Colonic mucosa (tissue), 4 donors: ENCODE data around the gene SLC36A3. TPM values are rescaled to one million over a fixed set of nuclear protein-coding genes. Genes with fewer than 3 reads are reported as not detected.

Experiments
- DNase-seq: peaks from one replicate; pipeline ENCODE4 v3.0.0-alpha.2; 2020
- H3K27ac ChIP-seq: fragments of 200-600 bp; one replicate; pipeline ENCODE4 v1.8.0; 2021
- H3K27me3 ChIP-seq: fragments of 200-600 bp; one replicate; pipeline ENCODE4 v1.8.0; 2021
- H3K36me3 ChIP-seq: fragments of 200-600 bp; one replicate; pipeline ENCODE4 v1.8.0; 2021
- H3K4me1 ChIP-seq: fragments of 200-600 bp; one replicate; pipeline ENCODE4 v1.8.0; 2021; ENCODE audit warnings: mild to moderate bottlenecking
- H3K4me3 ChIP-seq: fragments of 200-600 bp; one replicate; pipeline ENCODE4 v1.8.0; 2021
- H3K9ac ChIP-seq, 2 donors: one replicate each; pipeline ENCODE4 v1.7.0; 2013; ENCODE audit warnings: control low read depth in 2 of 2, low read depth in 2 of 2, low read length in 2 of 2
- H3K9me3 ChIP-seq: fragments of 200-600 bp; one replicate; pipeline ENCODE4 v1.8.0; 2021
- CTCF ChIP-seq: fragments of 200-600 bp; IDR thresholded peaks from one replicate; pipeline ENCODE4 v1.8.0; 2022; ENCODE audit warnings: antibody characterized with exemption, mild to moderate bottlenecking
- intact Hi-C: fragments of 100-400 bp; cut with DNase I; formaldehyde crosslinking; loops from one replicate; pipeline ENCODE4 v1.14.1; 2022
- total RNA-seq, 2 donors: library from RNA; stranded (reverse); fragmentation: NEBNext Ultra II Directional in 1 of 2; extraction: Animal tissue kit (Norgen Biotek cat#: 25700) in 1 of 2; gene quantifications; one replicate each; pipeline ENCODE4 v1.2.1, GENCODE V29; 2021
- donor health status: healthy.
- donor health status: DM: no; HTN: no; CAD: no.
- donor health status: DM: no; HTN: no; CAD: no.

Gene SLC36A3
- total RNA-seq, 2 donors from 2014 or later = not detected

- H3K4me3 ChIP-seq = no peak overlapping the region
- H3K9ac ChIP-seq = no peak overlapping the region
- no peaks in the 10 kb centered on the region for H3K27me3 ChIP-seq
- no peaks in the 10 kb centered on the region for H3K4me1 ChIP-seq
- H3K27ac ChIP-seq = no peak overlapping the region
- DNase-seq = no peak
- TF ChIP-seq CTCF = no peak
- intact Hi-C loops = no loop called here
- no peaks in the 10 kb centered on the region for H3K36me3 ChIP-seq
- no peaks in the 10 kb centered on the region for H3K9me3 ChIP-seq
Observed at GRCh38 chr5:151293624-151294023, 9.9 kb downstream of the SLC36A3 start.

GRCh38 chr5:151288180-151288579, 15.4 kb downstream of the SLC36A3 start:
- no peak for DNase-seq
- intact Hi-C loops = no loop called here
- Histone ChIP-seq H3K27ac (no peak overlapping the region), H3K27me3 (no peaks in the 10 kb centered on the region), H3K9me3 (no peaks in the 10 kb centered on the region), H3K4me3 (no peak overlapping the region), H3K9ac (no peak overlapping the region), H3K4me1 (no peaks in the 10 kb centered on the region), H3K36me3 (no peaks in the 10 kb centered on the region)
- no peak for TF ChIP-seq CTCF

- Histone ChIP-seq H3K4me3 (no peak overlapping the region), H3K27ac (no peak overlapping the region), H3K36me3 (no peaks in the 10 kb centered on the region), H3K9me3 (no peaks in the 10 kb centered on the region), H3K4me1 (no peaks in the 10 kb centered on the region), H3K27me3 (no peaks in the 10 kb centered on the region), H3K9ac (no peak overlapping the region)
- intact Hi-C loops = no loop called here
- TF ChIP-seq CTCF = no peak
- DNase-seq = no peak
Observed at GRCh38 chr5:151286246-151286645, 17.3 kb downstream of the SLC36A3 start.

GRCh38 chr5:151285683-151286082, 17.9 kb downstream of the SLC36A3 start:
- no peak overlapping the region for H3K4me3 ChIP-seq
- H3K36me3 ChIP-seq = no peaks in the 10 kb centered on the region
- no peak for TF ChIP-seq CTCF
- H3K9ac ChIP-seq = no peak overlapping the region
- H3K27me3 ChIP-seq = no peaks in the 10 kb centered on the region
- H3K27ac ChIP-seq = no peak overlapping the region
- no peaks in the 10 kb centered on the region for H3K9me3 ChIP-seq
- no peak for DNase-seq
- intact Hi-C loops = no loop called here
- H3K4me1 ChIP-seq = no peaks in the 10 kb centered on the region

- H3K27me3 ChIP-seq = no peaks in the 10 kb centered on the region
- intact Hi-C loops = no loop called here
- DNase-seq = no peak
- H3K9ac ChIP-seq = no peak overlapping the region
- H3K4me1 ChIP-seq = no peaks in the 10 kb centered on the region
- TF ChIP-seq CTCF = no peak
- no peak overlapping the region for H3K27ac ChIP-seq
- H3K36me3 ChIP-seq = no peaks in the 10 kb centered on the region
- no peaks in the 10 kb centered on the region for H3K9me3 ChIP-seq
- H3K4me3 ChIP-seq = no peak overlapping the region
Observed at GRCh38 chr5:151284392-151284967, 19.1 kb downstream of the SLC36A3 start.
